H9 (cell line): ENCODE measurements around the gene ERI3. TPM values are rescaled to one million over a fixed set of nuclear protein-coding genes. Genes with fewer than 3 reads are reported as not detected.

Experiments
- DNase-seq: peaks from one replicate; pipeline ENCODE4 v3.0.0-alpha.2; 2017
- H2AFZ ChIP-seq: one replicate; pipeline ENCODE4 v1.6.1; 2013; ENCODE audit warnings: mild to moderate bottlenecking, low read length, control low read depth, moderate library complexity
- H2AK5ac ChIP-seq: 2 replicates; pipeline ENCODE4 v1.6.1; 2013; ENCODE audit warnings: low read length, control low read depth, mixed read lengths; ENCODE audit not compliant: insufficient read length
- H2BK120ac ChIP-seq: one replicate; pipeline ENCODE4 v1.6.1; 2013; ENCODE audit warnings: low read depth, mild to moderate bottlenecking, low read length, control low read depth, inconsistent platforms; ENCODE audit not compliant: poor library complexity, severe bottlenecking
- H2BK12ac ChIP-seq: 2 replicates; pipeline ENCODE4 v1.6.1; 2013; ENCODE audit warnings: low read length, control low read depth, mixed read lengths, low read depth; ENCODE audit not compliant: insufficient read length
- H2BK15ac ChIP-seq: 2 replicates; pipeline ENCODE4 v1.6.1; 2013; ENCODE audit warnings: low read depth, low read length, control low read depth
- H2BK20ac ChIP-seq: one replicate; pipeline ENCODE4 v1.6.1; 2013; ENCODE audit warnings: low read depth, mild to moderate bottlenecking, low read length, control low read depth, inconsistent platforms; ENCODE audit not compliant: poor library complexity, severe bottlenecking
- H2BK5ac ChIP-seq: 2 replicates; pipeline ENCODE4 v1.6.1; 2013; ENCODE audit warnings: low read length, control low read depth, mixed read lengths; ENCODE audit not compliant: insufficient read length
- H3K14ac ChIP-seq: 2 replicates; pipeline ENCODE4 v1.6.1; 2013; ENCODE audit warnings: low read length, control low read depth; ENCODE audit not compliant: insufficient read depth
- H3K18ac ChIP-seq: 2 replicates; pipeline ENCODE4 v1.6.1; 2013; ENCODE audit warnings: low read depth, mild to moderate bottlenecking, mixed read lengths, low read length, control low read depth; ENCODE audit not compliant: insufficient read length
- H3K23ac ChIP-seq: 2 replicates; pipeline ENCODE4 v1.6.1; 2013; ENCODE audit warnings: low read length, control low read depth, mixed read lengths, low read depth; ENCODE audit not compliant: insufficient read length
- H3K23me2 ChIP-seq: 2 replicates; pipeline ENCODE4 v1.6.1; 2013; ENCODE audit warnings: low read depth, mild to moderate bottlenecking, mixed read lengths, low read length, control low read depth; ENCODE audit not compliant: insufficient read length, poor library complexity, severe bottlenecking
- H3K27ac ChIP-seq: 2 replicates; pipeline ENCODE4 v1.5.1; 2013; ENCODE audit warnings: low read length, control low read depth, mixed read lengths, low read depth; ENCODE audit not compliant: insufficient read length
- H3K27me3 ChIP-seq: 2 replicates; pipeline ENCODE4 v1.6.1; 2013; ENCODE audit warnings: low read length, control low read depth, inconsistent platforms; ENCODE audit not compliant: insufficient read depth
- H3K4ac ChIP-seq: 2 replicates; pipeline ENCODE4 v1.6.1; 2013; ENCODE audit warnings: low read depth, mild to moderate bottlenecking, control low read depth, inconsistent platforms, low read length, moderate library complexity
- H3K4me1 ChIP-seq: 2 replicates; pipeline ENCODE4 v1.6.1; 2013; ENCODE audit warnings: low read length, control low read depth, inconsistent platforms; ENCODE audit not compliant: insufficient read depth
- H3K4me2 ChIP-seq: 2 replicates; pipeline ENCODE4 v1.6.1; 2013; ENCODE audit warnings: low read length, control low read depth, mixed read lengths; ENCODE audit not compliant: insufficient read length, insufficient read depth
- H3K56ac ChIP-seq: 2 replicates; pipeline ENCODE4 v1.6.1; 2013; ENCODE audit warnings: low read depth, mild to moderate bottlenecking, mixed read lengths, low read length, control low read depth; ENCODE audit not compliant: insufficient read length
- H3K79me1 ChIP-seq: 2 replicates; pipeline ENCODE4 v1.6.1; 2013; ENCODE audit warnings: low read depth, mild to moderate bottlenecking, moderate library complexity, low read length, control low read depth, inconsistent platforms; ENCODE audit not compliant: insufficient read depth, poor library complexity, severe bottlenecking
- H3K79me2 ChIP-seq: 2 replicates; pipeline ENCODE4 v1.6.1; 2013; ENCODE audit warnings: low read length, control low read depth, inconsistent platforms; ENCODE audit not compliant: insufficient read depth
- H3K9ac ChIP-seq: 2 replicates; pipeline ENCODE4 v1.6.1; 2013; ENCODE audit warnings: low read length, control low read depth, mixed read lengths; ENCODE audit not compliant: insufficient read length; ENCODE audit errors: extremely low read depth
- H3K9me3 ChIP-seq: one replicate; pipeline ENCODE4 v1.6.1; 2013; ENCODE audit warnings: low read depth, low read length, inconsistent platforms; ENCODE audit not compliant: control insufficient read depth
- H3T11ph ChIP-seq: one replicate; pipeline ENCODE4 v1.6.1; 2013; ENCODE audit warnings: mild to moderate bottlenecking, low read length, control low read depth, inconsistent platforms
- H4K20me1 ChIP-seq: one replicate; pipeline ENCODE4 v1.6.1; 2013; ENCODE audit not compliant: control insufficient read depth, insufficient read length, insufficient read depth
- H4K5ac ChIP-seq: 2 replicates; pipeline ENCODE4 v1.6.1; 2013; ENCODE audit warnings: low read depth, mild to moderate bottlenecking, mixed read lengths, low read length, control low read depth; ENCODE audit not compliant: insufficient read length
- H4K8ac ChIP-seq: replicated peaks from 2 replicates; pipeline ENCODE4 v1.6.1; 2013; ENCODE audit warnings: low read length, control low read depth, mixed read lengths, low read depth; ENCODE audit not compliant: insufficient read length
- H4K91ac ChIP-seq: 2 replicates; pipeline ENCODE4 v1.6.1; 2013; ENCODE audit warnings: low read depth, mild to moderate bottlenecking, moderate library complexity, mixed read lengths, low read length, control low read depth; ENCODE audit not compliant: insufficient read length
- H3K27ac Mint-ChIP-seq, 3 experiments: 2 replicates in 2 of 3; 3 replicates in 1 of 3; pipeline ENCODE4 v1.8.0; 2020 to 2021; ENCODE audit warnings: mixed read lengths in 3 of 3, mild to moderate bottlenecking in 1 of 3, moderate library complexity in 1 of 3
- H3K27me3 Mint-ChIP-seq: 2 replicates; pipeline ENCODE4 v1.8.0; 2021; ENCODE audit warnings: low read depth, mild to moderate bottlenecking, moderate library complexity, mixed read lengths
- H3K36me3 Mint-ChIP-seq, 3 experiments: 2 replicates in 2 of 3; 3 replicates in 1 of 3; pipeline ENCODE4 v1.8.0; 2020 to 2021; ENCODE audit warnings: low read depth in 3 of 3, mixed read lengths in 3 of 3; ENCODE audit not compliant: insufficient read depth in 1 of 3
- H3K4me1 Mint-ChIP-seq, 2 experiments: 2 replicates each; pipeline ENCODE4 v1.8.0; 2020; ENCODE audit warnings: mixed read lengths in 2 of 2
- H3K4me3 Mint-ChIP-seq, 2 experiments: 2 replicates in 1 of 2; 3 replicates in 1 of 2; pipeline ENCODE4 v1.8.0; 2020 to 2021; ENCODE audit warnings: mild to moderate bottlenecking in 2 of 2, mixed read lengths in 2 of 2, moderate library complexity in 1 of 2
- H3K9me3 Mint-ChIP-seq, 2 experiments: 2 replicates in 1 of 2; 3 replicates in 1 of 2; pipeline ENCODE4 v1.8.0; 2020; ENCODE audit warnings: mild to moderate bottlenecking in 2 of 2, mixed read lengths in 2 of 2, moderate library complexity in 1 of 2
- CTCF ChIP-seq: fragments of 200-600 bp; sonication (generic); conservative IDR thresholded peaks from 3 replicates; pipeline ENCODE4 v1.8.0; 2021; ENCODE audit warnings: antibody characterized with exemption, mild to moderate bottlenecking
- WGBS: extraction: QIAGEN DNeasy Blood & Tissue Kit; methylation state at CpG from one replicate; pipeline ENCODE4 v1.1.7; 2013; ENCODE audit warnings: missing lambda C conversion rate, low lambda C conversion rate, mixed read lengths; ENCODE audit not compliant: insufficient read length; ENCODE audit errors: extremely low coverage; 5-methylcytosine and 5-hydroxymethylcytosine counted together
- total RNA-seq: library from RNA; stranded (reverse); gene quantifications from 2 replicates; pipeline ENCODE4 v1.2.1, GENCODE V29; 2021

The ERI3 gene
- total RNA-seq, 1 experiment from 2014 or later = 61.6 TPM

DNA sequence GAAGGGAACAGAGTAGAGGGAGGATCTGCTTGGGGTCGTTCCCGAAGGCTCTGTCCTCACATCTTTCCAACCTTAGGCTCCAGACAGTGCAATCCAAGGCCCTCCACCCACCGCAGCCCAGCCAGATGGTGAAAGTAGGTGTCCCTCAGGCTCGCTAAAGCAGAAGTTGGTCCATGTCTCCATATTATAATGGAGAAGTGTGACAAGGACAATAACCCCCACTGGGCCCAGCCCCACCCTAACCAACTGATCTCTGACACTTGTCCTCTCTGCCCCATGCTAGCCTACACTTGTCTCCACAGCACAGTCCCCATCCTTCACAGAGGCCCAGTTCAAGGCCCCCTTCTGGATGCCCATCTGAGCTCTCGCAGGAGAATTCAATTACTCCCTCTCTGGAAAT lies 93.1 kb downstream of the ERI3 start:
- Histone ChIP-seq H2BK15ac (no peak overlapping the region), H3K4me2 (no peak overlapping the region), H4K20me1 (no peaks in the 10 kb centered on the region), H2AK5ac (no peak overlapping the region), H4K8ac (no peak overlapping the region), H3K56ac (no peak overlapping the region), H3K4ac (no peak overlapping the region), H2BK120ac (no peak overlapping the region), H2BK12ac (no peak overlapping the region), H3K23me2 (no peaks in the 10 kb centered on the region), H3K9me3 (no peaks in the 10 kb centered on the region), H4K91ac (no peak overlapping the region), H3T11ph (no peak overlapping the region), H3K79me2 (no peaks in the 10 kb centered on the region), H3K27me3 (no peaks in the 10 kb centered on the region), H4K5ac (no peak overlapping the region), H2AFZ (no peak overlapping the region), H3K79me1 (no peaks in the 10 kb centered on the region), H3K18ac (no peak overlapping the region), H2BK5ac (no peak overlapping the region), H2BK20ac (no peak overlapping the region), H3K23ac (no peak overlapping the region), H3K27ac (no peak overlapping the region), H3K4me1 (peaks cover 4% of the 10 kb centered on the region; the same call in 1 of the 2 replicates), H3K14ac (no peak overlapping the region), H3K9ac (no peak overlapping the region)
- Mint-ChIP-seq H3K27me3 (no peaks in the 10 kb centered on the region), H3K27ac (peak overlapping the region; percentile 19 to 94 (median 41); a peak in 5 of 7 replicates), H3K36me3 (peaks cover 0 to 2% (median 0%) of the 10 kb centered on the region in 3 experiments; a peak in 4 of 7 replicates), H3K9me3 (no peaks in the 10 kb centered on the region), H3K4me1 (peaks cover 34 to 55% of the 10 kb centered on the region in 2 experiments), H3K4me3 (no peak overlapping the region)
- no peak for DNase-seq
- no peak for TF ChIP-seq CTCF
- no CpG with 5 or more reads among the region's 5 CpGs for WGBS
